HG03095 (cell line): ENCODE results near the gene NR2E1.

Experiments
- ATAC-seq: cut with Tn5 transposase; IDR thresholded peaks from one replicate; pipeline ENCODE4 v1.9.1; 2021; ENCODE audit warnings: moderate library complexity; ENCODE audit not compliant: unreplicated experiment

The NR2E1 gene

GRCh38 chr6:108170332-108171290 is 4.8 kb downstream of the NR2E1 start:
- no peak for ATAC-seq

- ATAC-seq = no peak
Measured at GRCh38 chr6:108171291-108171917, 5.6 kb downstream of the NR2E1 start.

- ATAC-seq = no peak
Measured at GRCh38 chr6:108171918-108172516, 6.2 kb downstream of the NR2E1 start.

- ATAC-seq = no peak
Measured at GRCh38 chr6:108174371-108175175, 8.8 kb downstream of the NR2E1 start.

GRCh38 chr6:108175176-108175591 is 9.4 kb downstream of the NR2E1 start:
- no peak for ATAC-seq

- ATAC-seq = no peak
Measured at GRCh38 chr6:108175592-108176279, 9.9 kb downstream of the NR2E1 start.

- ATAC-seq = no peak
Measured at GRCh38 chr6:108176281-108177089, 10.7 kb downstream of the NR2E1 start.

- no peak for ATAC-seq
Measured at GRCh38 chr6:108179741-108180140, 13.9 kb downstream of the NR2E1 start.

- no peak for ATAC-seq
Measured at GRCh38 chr6:108180266-108180665, 14.4 kb downstream of the NR2E1 start.

GRCh38 chr6:108180776-108181175 is 15.0 kb downstream of the NR2E1 start:
- no peak for ATAC-seq

- ATAC-seq = no peak
Measured at GRCh38 chr6:108186226-108186625, 20.4 kb downstream of the NR2E1 start.

- no peak for ATAC-seq
Measured at GRCh38 chr6:108187519-108187918, 21.7 kb downstream of the NR2E1 start.

- no peak for ATAC-seq
Measured at GRCh38 chr6:108193131-108193530, 27.3 kb downstream of the NR2E1 start.

GRCh38 chr6:108193835-108194234 is 28.0 kb downstream of the NR2E1 start:
- ATAC-seq = no peak

- ATAC-seq = no peak
Measured at GRCh38 chr6:108194503-108194902, 28.7 kb downstream of the NR2E1 start.

- ATAC-seq = no peak
Measured at GRCh38 chr6:108195209-108195608, 29.4 kb downstream of the NR2E1 start.

- ATAC-seq = no peak
Measured at GRCh38 chr6:108198761-108199498, 33.1 kb downstream of the NR2E1 start.

GRCh38 chr6:108200186-108200585 is 34.4 kb downstream of the NR2E1 start:
- ATAC-seq = no peak

- ATAC-seq = no peak
Measured at GRCh38 chr6:108200631-108201030, 34.8 kb downstream of the NR2E1 start.
